GM18861 (cell line): Measurements from ENCODE around the gene SNRNP27.
"Not testable (repeated sequence)": the region's sequence is repeated elsewhere in the genome, so short reads cannot be mapped to it uniquely, and the experiment has no call there.

Experiments
- ATAC-seq: cut with Tn5 transposase; IDR thresholded peaks from one replicate; pipeline ENCODE4 v1.9.1; 2021; ENCODE audit not compliant: unreplicated experiment

The SNRNP27 gene

DNA sequence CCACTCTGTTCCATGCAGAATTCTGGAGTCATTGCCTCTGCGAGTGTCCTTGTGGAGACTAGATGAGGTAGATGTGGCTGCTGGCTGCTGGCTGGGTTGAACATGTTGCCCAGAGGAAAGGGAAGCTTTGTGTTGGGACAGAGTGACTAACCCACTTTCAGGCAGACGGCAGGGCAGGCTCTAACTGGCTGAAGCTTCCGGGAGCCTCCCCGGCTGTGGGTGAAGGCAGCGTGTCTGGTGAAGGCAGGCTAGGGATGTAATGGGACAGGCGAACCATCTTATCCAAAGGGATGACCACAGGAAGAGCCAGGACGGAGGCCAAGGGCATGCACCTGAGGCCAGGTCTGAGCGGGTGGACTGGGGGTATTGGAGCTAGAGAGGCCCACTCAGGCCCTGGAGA lies 51.7 kb downstream of the SNRNP27 start:
- no peak for ATAC-seq

DNA sequence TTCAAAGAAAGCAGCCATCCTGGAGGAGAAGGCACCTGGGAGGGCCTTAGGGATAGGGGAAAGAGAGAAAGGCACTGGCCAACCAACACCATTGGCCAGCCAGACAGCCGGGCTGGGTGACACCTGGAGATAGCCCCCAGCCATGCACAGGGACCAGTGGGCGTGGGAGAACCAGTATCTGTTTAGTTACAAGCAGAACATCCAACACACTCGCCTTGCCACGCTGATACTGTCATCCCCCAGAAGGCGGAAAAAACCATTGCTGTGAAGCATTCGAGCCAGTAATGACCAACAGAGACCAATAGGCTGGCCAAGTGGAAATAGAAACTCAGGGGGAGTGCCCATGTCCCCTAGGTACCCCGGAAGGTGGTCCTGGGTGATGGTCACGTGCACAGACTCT lies 52.2 kb downstream of the SNRNP27 start:
- no peak for ATAC-seq

DNA sequence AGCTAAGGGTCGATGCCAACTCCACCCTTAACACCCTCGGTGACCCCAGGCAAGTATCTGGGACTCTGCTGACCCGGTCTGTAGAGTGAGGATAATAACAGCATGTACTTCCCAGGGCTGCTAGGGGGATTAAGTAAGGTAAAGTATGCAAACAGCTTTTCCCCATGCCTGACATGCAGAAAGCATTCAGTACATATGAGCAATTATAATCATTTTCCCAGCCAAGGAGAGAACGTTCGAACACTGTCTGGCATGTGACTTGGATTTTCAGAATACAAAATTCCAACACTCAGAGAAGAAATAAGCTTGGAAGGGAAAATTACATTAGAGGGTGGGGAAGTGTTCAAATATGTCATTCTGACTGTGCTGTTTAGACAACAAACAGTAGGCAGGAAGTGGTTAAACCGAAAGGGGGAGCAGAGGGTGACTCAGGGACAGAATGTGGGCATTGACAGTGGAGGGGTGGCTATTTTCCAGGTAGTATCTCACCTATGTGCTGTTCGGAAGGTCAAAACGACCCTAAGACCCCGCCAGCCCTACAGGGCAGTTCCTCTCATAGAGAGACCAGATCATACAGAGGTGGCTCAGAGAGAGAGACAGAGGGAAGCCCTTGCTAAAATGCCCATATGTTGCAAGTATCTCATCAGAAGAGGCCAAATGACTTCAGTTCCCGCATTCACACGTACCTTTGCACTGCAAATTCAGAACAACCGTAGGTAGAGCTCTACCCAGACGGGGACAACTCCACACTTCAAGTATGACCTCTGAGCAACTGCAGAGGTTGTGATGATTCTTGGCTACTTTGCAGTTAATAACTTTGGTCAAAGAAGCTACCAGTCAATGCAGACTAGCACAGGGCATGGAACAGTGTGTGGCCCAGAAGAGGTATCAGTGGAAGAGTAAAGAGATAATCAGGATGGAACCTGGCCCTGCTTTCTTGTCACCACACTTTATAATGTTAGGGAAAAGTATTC lies 52.9 kb downstream of the SNRNP27 start:
- ATAC-seq, result peak; percentile 83

DNA sequence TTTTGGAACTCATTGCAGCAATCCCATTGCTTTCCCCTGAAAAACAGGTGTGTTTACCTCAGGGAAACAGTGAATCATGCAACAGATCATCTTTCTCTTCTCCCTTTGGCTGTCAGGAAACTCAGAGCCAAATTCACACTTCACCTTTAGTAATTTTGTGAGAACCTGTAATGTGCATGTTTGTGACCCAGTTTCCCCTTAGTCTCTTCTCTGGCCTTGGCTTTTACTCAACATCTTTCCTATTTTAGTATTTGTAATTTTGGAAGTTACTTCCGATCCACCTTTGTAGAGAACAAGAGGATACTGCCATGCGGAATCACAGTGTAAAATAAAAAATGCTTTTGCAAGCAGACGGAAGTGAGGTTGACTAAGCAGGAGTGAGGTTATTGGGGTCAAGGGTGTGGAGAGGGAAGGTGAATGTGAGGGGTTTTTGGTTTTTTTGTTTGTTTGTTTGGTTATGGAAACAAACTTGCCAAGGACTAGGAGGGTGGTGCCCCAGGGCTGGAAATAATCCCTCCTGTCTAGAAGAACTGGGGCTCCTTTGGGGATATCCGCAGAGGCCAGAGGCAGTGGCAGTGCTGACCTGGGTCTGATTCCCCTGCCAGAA lies 53.7 kb downstream of the SNRNP27 start:
- ATAC-seq, result no peak

DNA sequence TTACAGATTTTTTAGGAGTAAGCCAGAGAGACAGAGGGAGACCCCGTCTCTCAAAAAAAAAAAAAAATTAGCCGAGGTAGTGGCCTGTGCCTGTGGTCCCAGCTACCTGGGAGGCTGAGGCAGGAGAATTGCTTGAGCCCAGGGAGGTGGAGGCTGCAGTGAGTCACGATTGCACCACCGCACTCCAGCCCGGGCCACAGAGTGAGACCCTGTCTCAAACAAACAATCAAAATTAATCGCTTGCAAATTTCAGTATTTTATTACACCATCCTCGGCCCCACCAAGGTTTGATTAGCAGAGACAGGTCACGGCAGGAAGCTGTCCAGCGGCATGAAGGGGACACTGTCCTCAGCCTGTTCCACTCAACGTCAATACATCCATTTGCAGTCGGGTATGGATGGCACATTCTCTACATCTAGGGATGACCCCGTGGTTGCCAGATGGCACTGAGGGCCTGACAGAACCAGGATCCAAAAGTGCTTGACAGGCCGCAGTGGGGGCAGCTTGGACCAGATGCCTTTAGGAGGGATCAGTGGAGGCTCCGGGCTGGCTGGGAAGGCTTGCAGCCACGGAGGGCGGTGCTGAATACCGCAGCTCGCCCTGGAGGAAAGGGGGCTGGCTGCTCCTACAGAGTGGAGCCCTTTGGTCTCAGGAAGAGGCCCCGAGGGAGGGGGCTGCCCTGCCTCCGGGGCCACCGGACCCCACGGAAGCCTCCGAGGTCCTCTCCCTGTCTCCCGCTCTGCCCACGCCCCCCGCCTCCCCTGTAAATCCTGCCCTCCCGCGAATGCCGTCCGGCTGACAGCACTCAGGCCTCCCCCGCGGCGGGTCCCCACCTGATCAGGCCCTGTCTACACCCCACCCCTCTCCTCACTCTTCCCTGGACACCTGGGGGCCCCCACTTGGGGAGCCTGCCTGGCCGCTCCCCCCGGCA lies 54.5 kb downstream of the SNRNP27 start:
- no peak for ATAC-seq

DNA sequence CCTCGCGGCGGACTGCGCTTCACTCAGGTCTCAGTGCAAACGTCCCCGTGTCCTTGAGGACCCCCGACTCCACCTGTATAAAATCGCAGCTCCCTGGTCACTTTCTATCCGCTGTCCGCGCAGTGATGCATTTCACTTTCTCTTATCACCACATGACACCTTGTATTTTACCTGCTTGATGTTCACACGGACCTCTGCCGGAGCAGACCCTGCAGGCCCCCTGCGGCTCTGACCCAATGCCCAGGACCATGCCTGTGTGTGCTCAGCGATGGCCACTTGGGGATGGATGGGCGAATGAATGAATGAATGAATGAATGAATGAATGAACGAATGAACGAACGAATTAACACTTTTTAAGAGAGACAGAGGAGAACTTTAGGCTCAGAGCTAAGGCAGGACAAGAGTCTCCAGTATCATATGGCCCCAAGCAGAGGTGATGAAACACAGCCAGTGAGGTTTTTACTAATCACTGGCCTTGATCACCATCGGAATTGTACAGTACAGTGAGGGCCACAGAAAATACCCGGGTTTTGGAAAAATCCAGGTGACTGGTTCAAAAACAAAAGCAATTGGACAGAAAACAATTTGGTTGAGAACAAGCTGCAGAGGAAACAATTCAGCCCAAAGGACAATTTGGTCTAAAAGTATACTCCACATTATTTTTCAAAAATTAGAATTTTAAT lies 55.3 kb downstream of the SNRNP27 start:
- ATAC-seq, result no peak

DNA sequence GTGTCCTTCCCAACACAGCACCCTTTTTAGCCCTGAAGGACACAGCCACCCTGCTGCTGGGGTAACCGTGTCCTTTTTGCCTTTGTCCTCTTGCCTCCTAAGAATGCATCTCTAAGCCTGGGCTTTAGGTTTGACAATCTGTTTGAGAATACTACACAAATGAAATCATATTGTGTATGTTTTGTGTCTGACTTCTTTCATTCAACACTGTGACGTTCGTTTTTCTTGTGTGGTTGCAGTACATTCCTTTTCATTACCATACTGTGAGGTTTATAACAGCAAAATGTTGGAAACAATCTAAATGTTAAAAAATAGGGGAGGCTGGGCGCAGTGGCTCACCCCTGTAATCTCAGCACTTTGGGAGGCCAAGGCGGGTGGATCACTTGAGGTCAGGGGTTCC lies 56.5 kb downstream of the SNRNP27 start:
- no peak for ATAC-seq

DNA sequence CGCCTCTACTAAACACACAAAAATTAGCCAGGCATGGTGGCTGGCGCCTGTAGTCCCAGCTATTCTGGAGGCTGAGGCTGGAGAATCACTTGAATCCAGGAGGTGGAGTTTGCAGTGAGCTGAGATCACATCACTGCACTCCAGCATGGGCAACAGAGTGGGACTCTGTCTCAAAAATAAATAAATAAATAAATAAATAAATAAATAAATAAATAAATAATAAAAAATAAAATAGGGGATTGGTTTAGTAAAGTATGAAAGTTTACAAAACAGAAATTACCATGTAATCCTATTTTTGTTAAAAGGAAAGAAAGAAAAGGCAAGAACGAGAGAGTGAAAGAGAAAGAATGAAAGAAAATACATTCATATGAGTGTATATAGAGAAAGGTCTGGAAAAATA lies 56.9 kb downstream of the SNRNP27 start:
- ATAC-seq, result not testable (repeated sequence)

DNA sequence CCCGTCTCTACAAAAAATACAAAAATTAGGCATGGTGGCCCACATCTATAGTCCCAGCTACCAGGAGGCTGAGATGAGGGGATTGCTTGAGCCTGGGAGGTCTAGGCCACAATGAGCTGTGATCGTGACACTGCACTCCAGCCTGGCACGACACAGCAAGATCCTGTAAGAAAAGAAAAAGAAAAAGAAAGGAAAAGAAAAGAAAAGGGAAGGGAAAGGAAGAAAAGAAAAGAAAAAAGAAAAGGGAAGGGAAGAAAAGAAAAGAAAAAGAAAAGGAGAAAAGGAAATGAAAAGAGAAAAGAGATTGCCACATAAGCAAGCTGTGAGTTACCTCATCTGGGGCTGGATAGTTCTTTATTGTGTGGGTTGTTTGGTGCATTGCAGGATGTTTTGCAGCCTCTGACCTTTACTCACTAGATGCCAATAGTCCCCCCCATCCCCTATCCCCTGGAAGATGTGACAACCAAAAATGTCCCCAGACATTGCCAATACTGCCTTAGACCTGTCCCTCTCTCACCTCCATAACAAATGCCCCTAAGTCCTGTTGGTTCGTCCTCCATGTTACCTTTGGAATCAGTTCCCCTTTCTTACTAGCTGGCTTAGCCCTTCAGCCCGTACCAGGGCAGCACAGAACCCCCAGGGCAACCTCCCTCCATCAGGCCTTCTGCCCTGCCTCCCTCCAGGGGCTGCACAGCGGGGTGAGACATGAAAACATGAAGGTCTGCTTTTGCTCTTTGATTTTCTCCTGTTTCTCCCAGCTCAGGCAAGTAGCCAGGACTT lies 58.8 kb downstream of the SNRNP27 start:
- ATAC-seq, result no peak

DNA sequence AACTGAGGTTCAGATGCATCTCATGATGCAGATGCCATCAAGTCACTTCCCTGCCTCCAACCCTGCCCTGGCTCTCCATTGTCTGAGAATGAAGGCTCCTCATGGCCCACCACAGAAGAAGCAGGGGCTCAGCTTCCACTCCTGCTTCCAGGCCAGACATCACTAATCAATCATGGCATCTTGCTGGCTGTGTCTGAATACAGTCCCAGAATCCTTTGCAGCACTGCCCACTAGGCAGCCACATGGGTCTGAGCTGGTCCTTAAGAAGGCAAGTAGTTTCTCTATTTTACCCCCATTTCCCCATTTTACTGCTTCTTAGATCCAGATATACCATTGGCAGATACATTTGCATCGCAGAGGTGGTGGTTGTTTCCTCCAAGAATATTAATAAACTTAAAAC lies 60.3 kb downstream of the SNRNP27 start:
- no peak for ATAC-seq
